ENCODE measurements around the gene C20orf204.

Gene C20orf204

DNA sequence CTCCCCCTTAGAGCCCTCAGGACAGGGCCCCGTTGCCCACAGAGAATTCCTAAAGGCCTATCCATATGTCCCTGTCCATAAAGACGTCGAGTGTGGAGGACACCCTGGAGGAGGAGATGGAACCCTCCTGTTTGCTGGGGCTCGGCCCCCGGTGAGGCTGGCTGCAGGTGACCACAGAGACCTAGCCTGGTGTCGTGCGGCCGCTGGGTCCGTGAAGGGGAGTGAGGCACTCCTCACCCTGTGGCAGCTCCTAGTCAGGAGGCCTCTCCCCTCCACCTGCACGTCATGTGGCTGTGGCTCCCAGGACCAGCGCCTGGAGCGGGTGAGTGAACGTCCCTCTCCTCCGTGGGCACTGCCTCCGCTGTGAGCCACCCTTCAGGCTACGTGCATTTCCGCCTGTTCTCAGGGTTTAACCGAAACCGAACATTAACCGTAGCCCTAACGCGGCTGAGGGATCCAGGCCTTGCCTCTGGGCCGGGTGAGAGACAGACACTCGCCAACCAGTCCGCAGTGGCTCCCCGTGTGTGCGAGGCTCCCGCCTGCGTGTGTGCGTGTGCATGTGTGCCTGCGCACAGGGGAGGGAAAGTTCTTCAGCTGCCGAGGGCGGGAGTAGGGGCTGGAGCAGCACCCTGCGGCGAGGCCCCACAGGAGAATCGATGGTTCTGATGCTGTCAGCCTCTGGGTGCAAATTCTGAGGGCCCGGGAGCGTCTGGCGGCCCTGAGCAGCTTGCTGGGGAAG, 21.1 kb downstream of the C20orf204 start:
- Histone ChIP-seq H4K20me1 (ENCODE audit: insufficient read depth, low read length) (no peaks in the 10 kb centered on the region), H3K79me2 (ENCODE audit: insufficient read depth, low read length) (no peaks in the 10 kb centered on the region), H3K9ac (ENCODE audit: low read depth, low read length) (no peak overlapping the region), H3K27ac (ENCODE audit: low read length) (no peak overlapping the region), H3K27me3 (ENCODE audit: insufficient read depth, low read length, poor library complexity) (no peaks in the 10 kb centered on the region), H3K4me2 (ENCODE audit: insufficient read depth, low read length) (no peak overlapping the region), H3K36me3 (ENCODE audit: insufficient read depth, low read length) (no peaks in the 10 kb centered on the region), H3K4me1 (ENCODE audit: insufficient read depth, low read length) (peaks cover 6% of the 10 kb centered on the region), H2AFZ (ENCODE audit: low read depth, low read length) (no peak overlapping the region), H3K4me3 (ENCODE audit: low read depth in 1 of 2, low read length in 2 of 2) (no peak overlapping the region), H3K9me3 (ENCODE audit: insufficient read depth, low read length, severe bottlenecking) (no peaks in the 10 kb centered on the region)
- ATAC-seq (ENCODE audit: insufficient read depth, low read depth) (peak; percentile 9; the same call in 2 of the 3 replicates), DNase-seq (no peak)
- TF ChIP-seq EZH2 (IDR thresholded peaks at IDR 0.05; ENCODE audit: borderline replicate concordance, low read depth, low read length, severe bottlenecking): no peak

DNA sequence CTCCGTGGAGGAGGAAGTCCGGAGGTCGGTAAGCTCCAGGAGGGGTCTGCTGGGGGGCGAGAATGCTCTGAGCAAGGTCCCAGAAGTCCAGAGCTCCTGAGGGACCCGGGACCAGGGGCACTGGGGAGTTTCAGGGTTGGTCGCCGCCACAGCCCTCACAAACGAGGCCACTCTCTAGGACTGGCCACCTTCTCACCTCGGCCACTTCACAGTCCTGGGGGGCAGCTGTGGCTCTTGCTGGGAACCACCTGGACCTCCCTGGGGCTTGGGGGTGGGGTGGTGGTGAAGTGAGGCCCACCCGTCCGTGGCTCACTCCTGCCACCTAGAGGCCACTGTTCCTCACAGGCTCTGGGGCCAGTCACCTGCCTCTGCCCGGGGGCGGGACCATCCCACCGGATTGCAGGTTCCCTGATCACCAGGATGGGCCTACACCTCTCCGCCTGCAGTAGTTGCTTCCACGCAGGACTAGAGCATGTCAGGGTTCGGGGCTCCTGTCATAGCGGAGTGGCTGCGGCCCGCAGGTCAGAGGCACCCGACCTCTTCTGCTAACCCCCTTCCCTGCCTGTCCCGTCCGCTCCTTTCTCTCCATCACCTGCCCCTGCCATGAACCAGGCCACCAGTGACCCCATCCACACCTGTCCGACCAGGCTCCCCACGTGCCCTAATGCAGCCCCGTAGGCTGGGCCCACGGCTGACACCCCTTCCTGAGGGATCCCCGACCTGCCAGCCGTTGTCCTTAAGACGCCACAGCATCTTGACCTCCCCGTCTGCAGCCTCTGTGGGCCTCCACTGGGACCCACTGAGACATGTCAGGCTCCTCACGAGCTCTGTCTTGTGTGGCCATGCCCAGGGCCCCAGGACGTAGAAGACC, 21.9 kb downstream of the C20orf204 start:
- Histone ChIP-seq H3K9ac (ENCODE audit: low read depth, low read length) (no peak overlapping the region), H3K9me3 (ENCODE audit: insufficient read depth, low read length, severe bottlenecking) (no peaks in the 10 kb centered on the region), H3K27ac (ENCODE audit: low read length) (no peak overlapping the region), H2AFZ (ENCODE audit: low read depth, low read length) (no peak overlapping the region), H3K27me3 (ENCODE audit: insufficient read depth, low read length, poor library complexity) (no peaks in the 10 kb centered on the region), H4K20me1 (ENCODE audit: insufficient read depth, low read length) (no peaks in the 10 kb centered on the region), H3K4me1 (ENCODE audit: insufficient read depth, low read length) (peaks cover 13% of the 10 kb centered on the region), H3K4me3 (ENCODE audit: low read depth in 1 of 2, low read length in 2 of 2) (no peak overlapping the region), H3K36me3 (ENCODE audit: insufficient read depth, low read length) (no peaks in the 10 kb centered on the region), H3K79me2 (ENCODE audit: insufficient read depth, low read length) (no peaks in the 10 kb centered on the region), H3K4me2 (ENCODE audit: insufficient read depth, low read length) (no peak overlapping the region)
- TF ChIP-seq EZH2 (IDR thresholded peaks at IDR 0.05; ENCODE audit: borderline replicate concordance, low read depth, low read length, severe bottlenecking): no peak
- TF ChIP-seq, protein P1, sequence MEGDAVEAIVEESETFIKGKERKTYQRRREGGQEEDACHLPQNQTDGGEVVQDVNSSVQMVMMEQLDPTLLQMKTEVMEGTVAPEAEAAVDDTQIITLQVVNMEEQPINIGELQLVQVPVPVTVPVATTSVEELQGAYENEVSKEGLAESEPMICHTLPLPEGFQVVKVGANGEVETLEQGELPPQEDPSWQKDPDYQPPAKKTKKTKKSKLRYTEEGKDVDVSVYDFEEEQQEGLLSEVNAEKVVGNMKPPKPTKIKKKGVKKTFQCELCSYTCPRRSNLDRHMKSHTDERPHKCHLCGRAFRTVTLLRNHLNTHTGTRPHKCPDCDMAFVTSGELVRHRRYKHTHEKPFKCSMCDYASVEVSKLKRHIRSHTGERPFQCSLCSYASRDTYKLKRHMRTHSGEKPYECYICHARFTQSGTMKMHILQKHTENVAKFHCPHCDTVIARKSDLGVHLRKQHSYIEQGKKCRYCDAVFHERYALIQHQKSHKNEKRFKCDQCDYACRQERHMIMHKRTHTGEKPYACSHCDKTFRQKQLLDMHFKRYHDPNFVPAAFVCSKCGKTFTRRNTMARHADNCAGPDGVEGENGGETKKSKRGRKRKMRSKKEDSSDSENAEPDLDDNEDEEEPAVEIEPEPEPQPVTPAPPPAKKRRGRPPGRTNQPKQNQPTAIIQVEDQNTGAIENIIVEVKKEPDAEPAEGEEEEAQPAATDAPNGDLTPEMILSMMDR (IDR thresholded peaks at IDR 0.05; ENCODE audit: borderline replicate concordance, extremely low read depth, low read length, poor library complexity, severe bottlenecking): peak; percentile 96
- DNase-seq (peak; percentile 82), ATAC-seq (ENCODE audit: insufficient read depth, low read depth) (peak; percentile 85)

DNA sequence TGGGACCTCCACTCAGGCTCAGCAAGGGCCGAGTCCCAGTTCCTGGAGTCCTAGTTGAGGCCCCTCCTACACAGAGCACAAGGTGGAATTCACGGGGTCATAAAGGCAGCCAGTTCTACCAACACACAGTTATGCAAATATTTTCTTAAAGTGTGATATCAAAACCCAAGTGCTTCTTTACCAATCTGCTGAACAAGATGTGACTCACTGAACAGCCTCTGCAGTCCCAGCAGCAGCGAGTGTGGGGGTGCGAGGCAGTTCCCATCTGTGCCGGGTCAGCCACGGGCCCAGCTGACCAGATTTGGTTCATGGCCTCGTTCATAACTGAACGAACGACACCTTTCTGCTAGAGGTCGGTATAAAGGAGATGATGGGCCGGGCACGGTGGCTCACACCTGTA, 22.6 kb downstream of the C20orf204 start:
- H3K4me2 ChIP-seq (ENCODE audit: insufficient read depth, low read length): no peak overlapping the region
- H3K4me1 ChIP-seq (ENCODE audit: insufficient read depth, low read length): peaks cover 17% of the 10 kb centered on the region
- H3K9me3 ChIP-seq (ENCODE audit: insufficient read depth, low read length, severe bottlenecking): no peaks in the 10 kb centered on the region
- no peaks in the 10 kb centered on the region for H3K36me3 ChIP-seq (ENCODE audit: insufficient read depth, low read length)
- H3K27ac ChIP-seq (ENCODE audit: low read length): no peak overlapping the region
- no peak overlapping the region for H3K4me3 ChIP-seq (ENCODE audit: low read depth in 1 of 2, low read length in 2 of 2)
- no peak overlapping the region for H2AFZ ChIP-seq (ENCODE audit: low read depth, low read length)
- H4K20me1 ChIP-seq (ENCODE audit: insufficient read depth, low read length): no peaks in the 10 kb centered on the region
- no peak overlapping the region for H3K9ac ChIP-seq (ENCODE audit: low read depth, low read length)
- DNase-seq: no peak
- no peak for TF ChIP-seq EZH2 (IDR thresholded peaks at IDR 0.05; ENCODE audit: borderline replicate concordance, low read depth, low read length, severe bottlenecking)
- no peaks in the 10 kb centered on the region for H3K27me3 ChIP-seq (ENCODE audit: insufficient read depth, low read length, poor library complexity)
- ATAC-seq (ENCODE audit: insufficient read depth, low read depth): no peak
- peaks cover 2% of the 10 kb centered on the region; the same call in 1 of the 2 replicates for H3K79me2 ChIP-seq (ENCODE audit: insufficient read depth, low read length)

DNA sequence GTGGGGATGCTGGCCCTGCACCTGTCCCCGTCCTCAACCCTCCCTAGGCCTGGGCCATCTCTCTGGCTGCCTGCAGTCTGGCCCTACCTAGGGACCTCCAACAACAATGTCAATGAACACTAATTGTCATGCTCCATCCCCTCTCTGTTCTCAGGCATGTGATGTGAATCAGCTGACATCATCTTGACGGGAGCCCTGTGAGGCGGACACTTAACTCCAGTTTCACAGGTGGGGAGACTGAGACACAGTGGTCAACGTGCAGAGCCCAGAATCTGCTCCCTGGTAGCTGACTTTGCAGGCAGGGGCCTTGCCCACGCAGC, 26.3 kb downstream of the C20orf204 start:
- peak overlapping the region; percentile 87 for H3K9ac ChIP-seq (ENCODE audit: low read depth, low read length)
- H3K27me3 ChIP-seq (ENCODE audit: insufficient read depth, low read length, poor library complexity): no peaks in the 10 kb centered on the region
- no peak for TF ChIP-seq EZH2 (IDR thresholded peaks at IDR 0.05; ENCODE audit: borderline replicate concordance, low read depth, low read length, severe bottlenecking)
- TF ChIP-seq, protein P1 (IDR thresholded peaks at IDR 0.05; ENCODE audit: borderline replicate concordance, extremely low read depth, low read length, poor library complexity, severe bottlenecking): no peak
- H3K4me1 ChIP-seq (ENCODE audit: insufficient read depth, low read length): peaks cover 37% of the 10 kb centered on the region
- H3K4me2 ChIP-seq (ENCODE audit: insufficient read depth, low read length): peak overlapping the region; percentile 91
- H3K36me3 ChIP-seq (ENCODE audit: insufficient read depth, low read length): no peaks in the 10 kb centered on the region
- peak overlapping the region; percentile 92 for H2AFZ ChIP-seq (ENCODE audit: low read depth, low read length)
- peaks cover 5% of the 10 kb centered on the region; the same call in 1 of the 2 replicates for H3K79me2 ChIP-seq (ENCODE audit: insufficient read depth, low read length)
- DNase-seq (no peak), ATAC-seq (ENCODE audit: insufficient read depth, low read depth) (no peak)
- peak overlapping the region; percentile 69 to 83 for H3K4me3 ChIP-seq (ENCODE audit: low read depth in 1 of 2, low read length in 2 of 2)
- peaks cover 14% of the 10 kb centered on the region for H4K20me1 ChIP-seq (ENCODE audit: insufficient read depth, low read length)
- H3K27ac ChIP-seq (ENCODE audit: low read length): peak overlapping the region; percentile 78
- no peaks in the 10 kb centered on the region for H3K9me3 ChIP-seq (ENCODE audit: insufficient read depth, low read length, severe bottlenecking)
